GM04504 (cell line): ENCODE data around the gene CREG2.

Source experiments
- DNase-seq: peaks from one replicate; pipeline ENCODE4 v3.0.0-alpha.2; 2012; ENCODE audit warnings: low read depth

Gene CREG2

DNA sequence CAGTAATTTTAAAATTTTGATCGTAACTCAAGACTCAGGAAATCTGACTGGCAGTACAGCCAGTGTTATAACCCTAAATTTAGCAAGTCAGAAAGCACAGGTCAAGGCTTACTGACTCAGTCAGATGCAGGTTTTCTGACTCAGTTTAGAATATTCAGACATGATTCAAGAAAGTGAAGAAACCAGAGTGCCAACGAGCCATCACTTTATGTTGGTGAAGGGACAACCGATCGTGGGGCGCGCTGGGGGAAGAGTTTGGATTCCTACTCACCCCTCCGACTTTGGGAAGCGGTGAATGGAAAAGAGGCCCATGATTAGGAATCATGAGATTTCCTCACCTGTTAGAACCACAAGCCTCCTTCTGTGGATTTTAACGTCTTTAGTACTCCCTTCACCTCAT is 79.8 kb downstream of the CREG2 start:
- DNase-seq, result no peak

DNA sequence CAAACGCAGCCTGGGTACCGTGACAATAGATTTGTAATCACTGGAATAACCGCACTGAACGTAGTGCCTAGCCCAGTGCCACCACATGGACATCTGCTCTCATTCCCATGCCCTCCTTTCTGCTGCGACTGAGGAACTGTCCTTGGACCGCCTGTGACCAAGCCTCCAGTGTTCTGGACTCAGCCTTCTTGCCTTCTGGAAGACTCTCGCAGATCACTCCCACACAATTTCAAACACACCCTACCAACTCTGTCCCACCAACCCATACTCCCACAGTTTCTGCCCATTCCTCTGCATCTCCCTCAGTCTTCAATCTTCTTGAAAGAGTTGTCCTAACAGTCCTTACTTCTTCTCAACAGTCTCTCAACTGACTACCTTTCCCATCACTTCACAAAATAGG is 80.9 kb downstream of the CREG2 start:
- no peak for DNase-seq

DNA sequence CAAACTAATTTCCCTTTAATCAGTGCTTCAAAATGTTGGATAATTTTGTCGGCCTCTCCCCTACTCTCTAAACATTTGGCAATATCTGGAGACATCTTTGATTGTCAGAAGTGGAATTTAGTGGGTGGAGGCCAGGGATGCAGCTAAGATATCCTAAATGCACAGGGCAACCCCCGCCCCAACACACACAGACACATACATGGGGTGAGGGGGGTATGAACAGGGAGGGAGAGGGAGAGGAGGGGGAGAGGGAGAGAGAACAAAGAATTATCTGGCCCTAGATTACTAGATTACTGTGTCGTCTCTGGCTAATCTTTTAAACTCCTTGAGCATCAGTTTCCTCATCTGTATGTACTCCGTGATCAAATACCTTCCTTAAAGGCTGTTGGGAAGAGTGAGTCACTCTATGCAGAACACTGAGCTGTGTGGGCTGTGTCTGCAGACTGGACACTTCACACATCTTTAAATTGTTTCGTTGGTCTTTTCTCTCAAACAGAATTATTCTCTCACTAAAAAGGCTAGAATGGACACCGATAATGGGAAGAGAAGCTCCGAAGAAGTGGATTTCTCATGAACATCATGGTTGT is 81.7 kb downstream of the CREG2 start:
- no peak for DNase-seq

DNA sequence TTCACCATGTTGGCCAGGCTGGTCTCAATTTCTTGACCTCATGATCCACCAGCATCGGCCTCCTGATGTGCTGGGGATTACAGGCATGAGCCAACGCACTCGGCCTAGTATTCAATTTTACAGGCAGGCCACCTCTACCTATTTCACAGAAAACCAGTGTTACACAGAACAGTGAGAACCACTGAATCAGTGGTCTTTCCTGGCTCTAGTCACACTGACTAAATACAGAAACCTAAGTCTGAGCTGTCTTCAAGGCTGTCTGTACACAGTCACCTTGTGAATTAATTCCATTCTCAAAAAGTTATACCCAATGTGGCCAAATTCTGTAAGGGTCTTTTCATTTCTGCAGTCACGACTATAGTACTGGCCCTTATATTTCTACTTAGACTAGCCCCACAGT is 82.3 kb downstream of the CREG2 start:
- no peak for DNase-seq

DNA sequence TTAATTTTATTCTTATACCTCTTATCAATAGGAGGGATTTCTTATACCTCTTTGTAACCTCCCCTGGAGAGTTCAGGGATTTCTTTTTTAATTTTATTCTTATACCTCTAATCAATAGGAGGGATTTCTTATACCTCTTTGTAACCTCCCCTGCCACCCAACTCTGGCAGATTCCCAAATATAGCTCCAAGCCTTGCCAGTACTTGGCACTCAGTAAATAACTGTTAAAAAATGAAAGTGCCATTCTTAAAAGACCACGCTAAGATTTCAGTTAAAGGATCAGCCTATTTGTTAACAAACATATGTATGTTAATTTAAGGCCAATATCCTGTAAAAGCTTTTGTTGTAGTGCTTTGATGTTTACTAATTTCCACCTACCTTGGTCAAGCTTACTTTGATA is 83.6 kb downstream of the CREG2 start:
- DNase-seq, result no peak

DNA sequence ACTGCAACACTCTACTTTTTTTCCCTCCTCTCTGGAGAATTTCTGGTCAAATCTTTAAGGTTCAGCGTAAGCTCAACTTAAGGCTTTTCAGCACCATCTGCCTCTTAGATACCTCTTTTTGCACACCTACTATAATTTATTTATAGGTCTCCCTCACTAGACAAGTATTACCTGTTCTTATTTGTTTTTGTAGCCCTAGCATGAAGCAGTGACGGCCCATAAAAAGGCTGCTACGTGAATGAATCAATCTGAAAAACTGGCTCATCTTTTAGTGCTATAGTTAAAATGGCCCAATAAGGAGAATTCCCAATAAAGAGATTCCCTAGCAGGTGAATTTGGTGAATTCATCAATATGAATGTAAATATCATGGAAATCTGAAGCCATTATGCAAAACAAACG is 85.3 kb downstream of the CREG2 start:
- no peak for DNase-seq

DNA sequence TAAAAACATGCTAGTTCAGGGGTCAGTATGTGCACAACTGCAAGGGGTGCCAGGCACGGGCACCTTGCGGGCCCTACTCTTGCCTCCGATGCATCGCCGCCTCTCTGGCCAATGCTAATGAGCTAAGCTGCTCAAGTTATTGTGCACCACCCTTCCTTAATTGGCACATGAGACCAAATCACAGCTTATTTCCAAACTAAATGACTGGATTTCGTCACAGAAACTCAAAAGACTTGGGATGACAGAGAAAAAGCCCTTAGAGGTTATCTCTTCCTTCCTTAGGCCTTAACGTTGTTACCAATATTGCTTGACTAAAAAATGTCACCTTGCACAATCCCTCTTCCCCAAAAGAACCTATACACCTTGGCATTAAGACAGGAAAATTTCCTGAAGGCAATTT is 86.5 kb downstream of the CREG2 start:
- no peak for DNase-seq

DNA sequence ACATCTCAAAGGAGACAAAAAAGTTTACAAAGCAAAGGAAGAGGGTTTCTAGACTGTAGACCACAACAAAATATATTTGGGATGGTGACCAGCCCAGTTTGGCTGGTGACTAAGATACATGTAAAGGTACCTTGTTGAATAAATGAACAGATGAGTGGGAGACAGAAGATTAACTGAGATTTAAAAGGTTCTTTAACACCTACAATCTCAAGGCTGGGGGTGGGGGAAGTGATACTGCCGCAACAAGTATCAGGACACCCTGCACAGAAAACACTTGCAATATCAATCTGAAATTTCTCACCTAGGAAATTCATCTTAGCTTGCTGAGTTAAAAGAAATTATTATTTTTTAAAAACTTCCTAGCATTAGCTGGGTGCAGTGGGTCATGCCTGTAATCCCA is 87.1 kb downstream of the CREG2 start:
- no peak for DNase-seq

DNA sequence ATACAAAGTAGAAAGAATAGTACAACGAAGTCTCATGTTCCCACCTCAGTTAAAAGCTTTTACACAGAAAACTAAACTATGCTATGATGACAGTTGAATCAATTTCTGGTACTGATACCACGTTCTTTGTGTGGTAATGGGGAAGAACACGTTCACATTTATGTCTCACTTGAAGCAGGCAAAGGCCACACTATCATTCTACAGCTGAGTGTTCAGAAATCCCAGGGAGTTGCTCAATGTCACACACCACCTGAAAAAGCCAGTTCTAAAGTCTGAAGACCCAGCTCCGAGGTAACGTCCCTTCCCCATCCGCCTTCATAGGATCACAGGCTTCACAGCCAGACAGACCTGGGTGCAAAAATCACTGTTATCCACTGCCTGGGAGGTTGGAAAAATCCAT is 87.7 kb downstream of the CREG2 start:
- DNase-seq, result no peak

DNA sequence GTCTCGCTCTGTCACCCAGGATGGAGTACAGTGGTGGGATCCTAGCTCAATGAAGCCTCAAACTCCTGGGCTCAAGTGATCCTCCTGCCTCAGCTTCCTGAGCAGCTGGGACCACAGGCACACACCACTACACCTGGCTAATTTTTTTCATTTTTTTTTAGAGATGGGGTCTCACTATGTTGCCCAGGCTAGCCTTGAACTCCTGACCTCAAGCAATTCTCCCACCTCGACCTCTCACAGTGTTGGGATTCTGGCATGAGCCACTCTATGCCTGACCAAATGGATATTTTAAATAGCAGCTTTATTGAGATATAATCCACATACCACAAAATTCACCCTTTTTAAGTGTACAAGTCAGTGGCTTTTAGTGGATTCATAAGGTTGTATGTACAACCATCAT is 89.9 kb downstream of the CREG2 start:
- no peak for DNase-seq

DNA sequence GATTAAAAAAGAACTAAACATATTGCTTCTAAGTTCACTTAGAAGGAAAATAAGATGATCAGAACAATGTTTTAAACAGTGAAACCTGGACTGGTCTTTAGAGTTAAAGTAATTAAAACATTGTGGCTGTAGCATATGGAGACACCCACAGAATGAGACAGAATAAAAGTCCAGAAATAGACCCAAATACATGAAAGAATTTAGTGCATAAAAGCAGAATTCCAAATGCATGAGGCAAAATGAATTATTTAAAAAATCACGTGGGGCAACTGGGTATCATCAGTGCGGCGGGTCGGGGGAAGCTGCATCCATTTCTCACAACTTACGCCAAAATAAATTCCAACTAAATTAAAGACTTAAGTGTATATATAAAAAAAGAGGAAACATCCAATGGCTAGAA is 90.9 kb downstream of the CREG2 start:
- DNase-seq, result no peak

DNA sequence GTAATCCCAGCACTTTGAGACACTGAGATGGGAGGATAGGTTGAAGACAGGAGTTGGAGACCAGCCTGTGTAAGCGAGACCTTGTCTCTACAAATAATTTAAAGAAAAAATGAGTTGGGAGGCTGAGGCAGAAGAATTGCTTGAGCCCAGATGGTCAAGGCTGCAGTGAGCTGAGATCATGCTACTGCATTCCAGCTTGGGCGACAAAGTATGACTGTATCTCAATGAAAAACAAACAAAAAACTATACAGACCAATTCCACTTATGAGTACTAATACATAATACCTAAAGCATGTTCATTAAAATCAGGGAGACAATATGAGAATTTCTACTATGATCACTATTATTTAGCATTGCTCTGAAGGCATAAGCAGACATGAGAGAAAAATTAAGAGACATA is 91.4 kb downstream of the CREG2 start:
- DNase-seq, result no peak
